GM12878 (cell line): Measurements from ENCODE around the gene HRCT1. TPM values are rescaled to one million over a fixed set of nuclear protein-coding genes. Genes with fewer than 3 reads are reported as not detected.

Experiments used
- ATAC-seq: fragments of 200-7000 bp; cut with Tn5 transposase; 3 replicates; pipeline ENCODE4 v1.9.1; 2020; ENCODE audit warnings: mild to moderate bottlenecking, moderate library complexity
- BruUV-seq: library from RNA; stranded (reverse); fragments of 400-500 nt; replicated peaks from 2 replicates; lab custom pipeline; 2021; lab: Mats Ljungman, UMichigan
- CTCF ChIA-PET: fragments of 300-600 bp; sonication (Branson Sonifier 250); formaldehyde crosslinking; extraction: SDS; loops from one replicate; lab custom pipeline; 2021; ENCODE audit warnings: inconsistent platforms; lab: Yijun Ruan, JAX
- POLR2A ChIA-PET: fragments of 350-600 bp; formaldehyde crosslinking; extraction: SDS; loops from one replicate; lab custom pipeline; 2021; ENCODE audit warnings: inconsistent platforms; lab: Charles Lee
- RAD21 ChIA-PET: fragments of 300-600 bp; sonication (Branson Sonifier 250); formaldehyde crosslinking; loops from one replicate; lab custom pipeline; 2023; ENCODE audit warnings: antibody characterized with exemption; ENCODE audit not compliant: unreplicated experiment; lab: Charles Lee
- SMC1A ChIA-PET: fragments of 300-600 bp; sonication (Branson Sonifier 250); formaldehyde crosslinking; loops from one replicate; lab custom pipeline; 2023; ENCODE audit not compliant: unreplicated experiment, uncharacterized antibody; lab: Charles Lee
- DNase-seq: peaks from one replicate; pipeline ENCODE4 v3.0.0-alpha.2; 2011; ENCODE audit warnings: low read depth, low spot score
- FAIRE-seq: peaks from 3 replicates; lab custom pipeline; 2011; peaks lifted over from hg19 to GRCh38; lab: Jason Lieb, UNC
- H2AFZ ChIP-seq: 2 replicates; pipeline ENCODE4 v1.6.0; 2011; ENCODE audit warnings: low read depth, low read length, control low read depth; ENCODE audit not compliant: control insufficient read depth
- H3K27ac ChIP-seq: 2 replicates; pipeline ENCODE4 v1.5.1; 2011; ENCODE audit warnings: control low read depth; ENCODE audit not compliant: control insufficient read depth, insufficient read depth
- H3K27me3 ChIP-seq, 2 experiments: replicated peaks in 1 of 2; 2 replicates each; pipeline versions ENCODE4 v1.6.0 to v1.6.1; 2011; ENCODE audit warnings: low read length in 1 of 2; ENCODE audit not compliant: control insufficient read depth in 2 of 2, insufficient read depth in 2 of 2
- H3K36me3 ChIP-seq, 2 experiments: 2 replicates each; pipeline ENCODE4 v1.5.1; 2011; ENCODE audit warnings: low read length in 1 of 2; ENCODE audit not compliant: control insufficient read depth in 2 of 2, insufficient read depth in 2 of 2
- H3K4me1 ChIP-seq: 2 replicates; pipeline ENCODE4 v1.6.1; 2011; ENCODE audit warnings: mild to moderate bottlenecking, low read length, moderate library complexity, mixed read lengths; ENCODE audit not compliant: control insufficient read depth, insufficient read depth
- H3K4me2 ChIP-seq: 2 replicates; pipeline ENCODE4 v1.6.0; 2011; ENCODE audit warnings: control low read depth; ENCODE audit not compliant: control insufficient read depth, insufficient read depth
- H3K4me3 ChIP-seq: fragments of 200-600 bp; sonication (generic); 2 replicates; pipeline ENCODE4 v1.5.1; 2016
- H3K79me2 ChIP-seq: 2 replicates; pipeline ENCODE4 v1.6.0; 2011; ENCODE audit warnings: low read length; ENCODE audit not compliant: control insufficient read depth, insufficient read depth
- H3K9ac ChIP-seq: 2 replicates; pipeline ENCODE4 v1.8.0; 2011; ENCODE audit warnings: low read length, control low read depth, mixed read lengths; ENCODE audit not compliant: control insufficient read depth, insufficient read depth
- H3K9me3 ChIP-seq: replicated peaks from 3 replicates; pipeline ENCODE4 v1.5.1; 2011; ENCODE audit warnings: mild to moderate bottlenecking, low read length; ENCODE audit not compliant: control insufficient read depth, insufficient read depth
- H4K20me1 ChIP-seq: 2 replicates; pipeline ENCODE4 v1.6.0; 2011; ENCODE audit not compliant: control insufficient read depth, insufficient read depth
- BRCA1 ChIP-seq: IDR thresholded peaks from 2 replicates; pipeline ENCODE4 v1.6.1; 2011; ENCODE audit warnings: low read depth, low read length, improper control_type of control experiment
- CBX3 ChIP-seq: fragments of 200-600 bp; sonication (generic); IDR thresholded peaks from 2 replicates; pipeline ENCODE4 v1.6.1; 2016; ENCODE audit warnings: low read depth, borderline replicate concordance
- CEBPB ChIP-seq, 2 experiments: fragments of 150-350 bp in 1 of 2; IDR thresholded peaks; 2 replicates each; pipeline ENCODE4 v1.6.1; 2012 to 2014; ENCODE audit warnings: low read depth in 2 of 2, low read length in 2 of 2, borderline replicate concordance in 1 of 2, inconsistent platforms in 1 of 2
- CHD4 ChIP-seq: fragments of 200-600 bp; sonication (generic); IDR thresholded peaks from 2 replicates; pipeline ENCODE4 v1.6.1; 2016; ENCODE audit warnings: mild to moderate bottlenecking
- CREM ChIP-seq: IDR thresholded peaks from 2 replicates; pipeline ENCODE4 v1.6.1; 2014; ENCODE audit warnings: antibody characterized with exemption, low read depth
- EED ChIP-seq: sonication (generic); IDR thresholded peaks from 2 replicates; pipeline ENCODE4 v1.6.1; 2016; ENCODE audit warnings: antibody characterized with exemption, low read depth
- JUND ChIP-seq: IDR thresholded peaks from 2 replicates; pipeline ENCODE4 v1.6.1; 2012; ENCODE audit warnings: low read depth, mild to moderate bottlenecking, low read length, improper control_type of control experiment, moderate library complexity
- KAT2A ChIP-seq: conservative IDR thresholded peaks from 2 replicates; pipeline ENCODE4 v1.6.1; 2011; ENCODE audit warnings: low read depth, low read length; ENCODE audit not compliant: control insufficient read depth
- KLF5 ChIP-seq: fragments of 450-650 bp; IDR thresholded peaks from 2 replicates; pipeline ENCODE4 v1.6.1; 2014; ENCODE audit warnings: mild to moderate bottlenecking; ENCODE audit not compliant: partially characterized antibody
- NFYA ChIP-seq: IDR thresholded peaks from 2 replicates; pipeline ENCODE4 v1.6.1; 2011; ENCODE audit warnings: low read depth, mild to moderate bottlenecking, low read length, improper control_type of control experiment, borderline replicate concordance
- NFYB ChIP-seq: IDR thresholded peaks from 2 replicates; pipeline ENCODE4 v1.6.1; 2011; ENCODE audit warnings: low read depth, mild to moderate bottlenecking, low read length, improper control_type of control experiment, moderate library complexity; ENCODE audit not compliant: insufficient read depth
- NRF1 ChIP-seq: conservative IDR thresholded peaks from 2 replicates; pipeline ENCODE4 v1.6.1; 2011; ENCODE audit warnings: mild to moderate bottlenecking, low read depth, low read length, improper control_type of control experiment
- RELA ChIP-seq: fragments of 450-650 bp; IDR thresholded peaks from 2 replicates; pipeline ENCODE4 v1.8.0; 2014; ENCODE audit warnings: borderline replicate concordance; ENCODE audit not compliant: partially characterized antibody
- STAT3 ChIP-seq: IDR thresholded peaks from 2 replicates; pipeline ENCODE4 v1.6.1; 2011; ENCODE audit warnings: low read depth, low read length, improper control_type of control experiment
- TARDBP ChIP-seq: IDR thresholded peaks from 2 replicates; pipeline ENCODE4 v1.6.1; 2016; ENCODE audit warnings: borderline replicate concordance
- WGBS: methylation state at CpG from one replicate; pipeline ENCODE4 v1.1.6; 2016; ENCODE audit warnings: low lambda C conversion rate; ENCODE audit not compliant: insufficient replicate concordance, insufficient coverage; ENCODE audit errors: missing lambda C conversion rate; 5-methylcytosine and 5-hydroxymethylcytosine counted together
- in situ Hi-C: fragments of 300-500 bp; cut with MboI; formaldehyde crosslinking; loops from 9 replicates; pipeline ENCODE4 v1.14.3; 2018; ENCODE audit warnings: mixed read lengths
- intact Hi-C: fragments of 100-400 bp; cut with micrococcal nuclease; formaldehyde crosslinking; loops from one replicate; pipeline ENCODE4 v1.14.2; 2022; ENCODE audit not compliant: unreplicated experiment
- polyA plus RNA-seq, 11 experiments: library from polyadenylated mRNA; depleted of rRNA in 4 of 11; unstranded in 6 of 11; stranded (reverse) in 5 of 11; fragments of >200 nt; fragmentation: Nextera tagmentation in 4 of 11; fragmentation: Illumina TruSeq in 1 of 11; extraction: Ambion mirVana in 4 of 11; extraction: Trizol in 1 of 11; gene quantifications; 1 replicate in 1 of 11; 2 replicates in 10 of 11; pipeline versions ENCODE4 v1.2.1 to v1.2.3, GENCODE V29; 2011 to 2016; ENCODE audit warnings: inconsistent platforms in 2 of 11, missing spikeins in 2 of 11, low read depth in 1 of 11
- total RNA-seq, 4 experiments: library from RNA; depleted of rRNA in 3 of 4; stranded (reverse); fragments of >200 nt in 3 of 4; fragmentation: Illumina TruSeq in 1 of 4; extraction: Trizol in 1 of 4; gene quantifications; 2 replicates each; pipeline versions ENCODE4 v1.2.1 to v1.2.3, GENCODE V29; 2013 to 2021
- TF ChIP-seq, protein P1 (sequence below): IDR thresholded peaks from 2 replicates; pipeline ENCODE4 v1.6.1; 2012; ENCODE audit warnings: mild to moderate bottlenecking, low read depth, low read length
- TF ChIP-seq, protein P2 (sequence below): fragments of 450-650 bp; IDR thresholded peaks from 2 replicates; pipeline ENCODE4 v1.6.1; 2017; ENCODE audit warnings: borderline replicate concordance

HRCT1 gene
- total and polyA plus RNA-seq, 10 of the 15 experiments (the other 5 are each of a cell fraction or from before 2014, with no cell fraction given) = not detected

DNA sequence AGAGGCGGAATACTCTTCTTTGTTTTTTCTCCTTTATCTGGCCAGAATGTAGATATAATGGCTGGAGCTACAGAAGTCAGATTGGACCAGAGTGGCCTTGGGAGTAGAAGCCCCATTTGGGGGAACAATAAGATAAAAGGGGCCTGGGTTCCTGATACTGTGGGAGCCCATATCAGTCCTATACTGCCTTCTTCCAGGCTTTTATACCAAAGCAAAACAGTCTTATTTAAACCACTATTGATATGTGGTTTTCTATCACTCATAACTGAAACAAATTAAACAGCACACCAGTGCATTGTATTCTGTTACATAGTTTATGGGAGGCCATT, 17.6 kb downstream of the HRCT1 start (continued):
- TF ChIP-seq CEBPB (IDR thresholded peaks at IDR 0.05; ENCODE audit: borderline replicate concordance in 1 of 2, low read depth in 2 of 2, low read length in 2 of 2) (no peak), NFYA (no peak), KLF5 (no peak)
- TF ChIP-seq, protein P1, sequence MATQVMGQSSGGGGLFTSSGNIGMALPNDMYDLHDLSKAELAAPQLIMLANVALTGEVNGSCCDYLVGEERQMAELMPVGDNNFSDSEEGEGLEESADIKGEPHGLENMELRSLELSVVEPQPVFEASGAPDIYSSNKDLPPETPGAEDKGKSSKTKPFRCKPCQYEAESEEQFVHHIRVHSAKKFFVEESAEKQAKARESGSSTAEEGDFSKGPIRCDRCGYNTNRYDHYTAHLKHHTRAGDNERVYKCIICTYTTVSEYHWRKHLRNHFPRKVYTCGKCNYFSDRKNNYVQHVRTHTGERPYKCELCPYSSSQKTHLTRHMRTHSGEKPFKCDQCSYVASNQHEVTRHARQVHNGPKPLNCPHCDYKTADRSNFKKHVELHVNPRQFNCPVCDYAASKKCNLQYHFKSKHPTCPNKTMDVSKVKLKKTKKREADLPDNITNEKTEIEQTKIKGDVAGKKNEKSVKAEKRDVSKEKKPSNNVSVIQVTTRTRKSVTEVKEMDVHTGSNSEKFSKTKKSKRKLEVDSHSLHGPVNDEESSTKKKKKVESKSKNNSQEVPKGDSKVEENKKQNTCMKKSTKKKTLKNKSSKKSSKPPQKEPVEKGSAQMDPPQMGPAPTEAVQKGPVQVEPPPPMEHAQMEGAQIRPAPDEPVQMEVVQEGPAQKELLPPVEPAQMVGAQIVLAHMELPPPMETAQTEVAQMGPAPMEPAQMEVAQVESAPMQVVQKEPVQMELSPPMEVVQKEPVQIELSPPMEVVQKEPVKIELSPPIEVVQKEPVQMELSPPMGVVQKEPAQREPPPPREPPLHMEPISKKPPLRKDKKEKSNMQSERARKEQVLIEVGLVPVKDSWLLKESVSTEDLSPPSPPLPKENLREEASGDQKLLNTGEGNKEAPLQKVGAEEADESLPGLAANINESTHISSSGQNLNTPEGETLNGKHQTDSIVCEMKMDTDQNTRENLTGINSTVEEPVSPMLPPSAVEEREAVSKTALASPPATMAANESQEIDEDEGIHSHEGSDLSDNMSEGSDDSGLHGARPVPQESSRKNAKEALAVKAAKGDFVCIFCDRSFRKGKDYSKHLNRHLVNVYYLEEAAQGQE = no peak

DNA sequence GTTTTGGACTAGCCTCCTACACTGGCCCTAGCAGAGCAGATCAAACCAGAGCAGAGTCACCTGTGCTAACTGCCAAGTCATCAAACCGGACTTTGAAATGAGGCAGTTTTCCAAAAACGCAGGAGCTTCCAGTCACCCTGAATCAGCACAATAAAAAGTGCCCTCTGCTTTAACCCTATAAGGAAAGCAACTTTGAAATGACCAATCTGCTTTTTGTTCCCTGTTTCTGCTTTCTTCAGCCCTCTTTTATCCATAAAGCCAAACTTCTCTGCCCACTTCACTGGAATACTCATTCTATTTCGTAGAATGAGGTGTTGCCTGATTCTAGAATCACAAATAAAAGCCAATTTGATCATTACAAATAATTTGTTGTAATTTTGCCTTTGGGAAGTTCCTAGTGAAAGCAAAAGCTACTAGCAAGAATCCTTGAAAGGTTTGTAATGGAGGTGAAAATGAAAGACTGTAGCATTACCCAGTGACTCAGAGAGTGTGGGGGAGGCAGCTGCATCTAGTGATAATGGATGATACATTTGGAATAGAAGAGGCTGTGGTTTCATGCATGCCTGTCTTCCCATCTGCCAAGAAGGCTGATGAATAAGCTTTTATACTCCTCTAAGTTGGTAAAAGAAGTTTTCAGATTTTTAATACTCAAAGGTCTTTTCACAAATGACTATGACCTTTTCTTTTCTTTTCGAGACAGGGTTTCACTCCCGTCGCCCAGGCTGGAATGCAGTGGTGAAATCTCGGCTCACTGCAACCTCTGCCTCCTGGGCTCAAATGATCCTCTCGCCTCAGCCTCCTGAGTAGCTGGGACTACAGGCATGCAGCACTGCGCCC, 18.1 kb downstream of the HRCT1 start:
- Histone ChIP-seq H3K4me3 (no peak overlapping the region), H3K79me2 (no peaks in the 10 kb centered on the region), H3K9ac (no peak overlapping the region), H3K9me3 (no peaks in the 10 kb centered on the region), H4K20me1 (no peaks in the 10 kb centered on the region), H2AFZ (no peak overlapping the region), H3K27me3 (no peaks in the 10 kb centered on the region; a peak in 2 of 4 replicates), H3K36me3 (no peaks in the 10 kb centered on the region), H3K27ac (no peak overlapping the region), H3K4me2 (no peak overlapping the region), H3K4me1 (no peaks in the 10 kb centered on the region)
- intact Hi-C loops = no loop called here
- FAIRE-seq = peak; percentile 13
- ChIA-PET SMC1A (interaction anchor here (0.7 kb wide), 1 partner anchor 35 kb away, joined by 3 read pairs; no protein-coding TSS in a partner anchor), RAD21 (no interaction called here), POLR2A (no interaction called here), CTCF (interaction anchor here (1.1 to 1.7 kb wide), 3 partner anchors 20 to 26 kb away, joined by 4 to 7 read pairs (median 4); no protein-coding TSS in a partner anchor)
- no peak for ATAC-seq
- no peak for DNase-seq
- in situ Hi-C loops = no loop called here
- no TSS peak for BruUV-seq
- TF ChIP-seq RELA (no peak), BRCA1 (no peak), JUND (no peak), STAT3 (no peak), CREM (no peak), KAT2A (no peak), CHD4 (no peak), TARDBP (no peak), NRF1 (no peak), EED (no peak), NFYB (no peak), CBX3 (no peak)
- TF ChIP-seq, protein P2, sequence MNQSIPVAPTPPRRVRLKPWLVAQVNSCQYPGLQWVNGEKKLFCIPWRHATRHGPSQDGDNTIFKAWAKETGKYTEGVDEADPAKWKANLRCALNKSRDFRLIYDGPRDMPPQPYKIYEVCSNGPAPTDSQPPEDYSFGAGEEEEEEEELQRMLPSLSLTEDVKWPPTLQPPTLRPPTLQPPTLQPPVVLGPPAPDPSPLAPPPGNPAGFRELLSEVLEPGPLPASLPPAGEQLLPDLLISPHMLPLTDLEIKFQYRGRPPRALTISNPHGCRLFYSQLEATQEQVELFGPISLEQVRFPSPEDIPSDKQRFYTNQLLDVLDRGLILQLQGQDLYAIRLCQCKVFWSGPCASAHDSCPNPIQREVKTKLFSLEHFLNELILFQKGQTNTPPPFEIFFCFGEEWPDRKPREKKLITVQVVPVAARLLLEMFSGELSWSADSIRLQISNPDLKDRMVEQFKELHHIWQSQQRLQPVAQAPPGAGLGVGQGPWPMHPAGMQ = no peak
- TF ChIP-seq, all 136 proteins: peak for 0
- WGBS = 55% methylated on average over 9 of the region's 9 CpGs
